IMR-90 (cell line): Measurements from ENCODE around the gene HDHD3. TPM values are rescaled to one million over a fixed set of nuclear protein-coding genes. Genes with fewer than 3 reads are reported as not detected.

ENCODE experiments used
- ATAC-seq: fragments of 200-7000 bp; cut with Tn5 transposase; 2 replicates; pipeline ENCODE4 v1.9.1; 2020; ENCODE audit warnings: low read depth, mild to moderate bottlenecking, moderate library complexity
- BruUV-seq: library from RNA; stranded (reverse); fragments of 400-500 nt; replicated peaks from 2 replicates; lab custom pipeline; 2021; lab: Mats Ljungman, UMichigan
- CTCF ChIA-PET: fragments of 300-600 bp; formaldehyde crosslinking; extraction: SDS; loops from one replicate; lab custom pipeline; 2021; ENCODE audit warnings: antibody characterized with exemption; lab: Yijun Ruan, JAX
- POLR2A ChIA-PET: fragments of 300-600 bp; sonication (Branson Sonifier 250); formaldehyde crosslinking; loops from one replicate; lab custom pipeline; 2022; ENCODE audit warnings: antibody characterized with exemption; ENCODE audit not compliant: unreplicated experiment; lab: Charles Lee
- DNase-seq: peaks from one replicate; pipeline ENCODE4 v3.0.0; 2013
- H2AFZ ChIP-seq: replicated peaks from 2 replicates; pipeline ENCODE3; 2013; ENCODE audit warnings: low read length, mild to moderate bottlenecking; ENCODE audit not compliant: poor library complexity
- H2AK5ac ChIP-seq: 2 replicates; pipeline ENCODE4 v1.6.1; 2013; ENCODE audit warnings: low read depth, low read length, inconsistent platforms
- H2AK9ac ChIP-seq: replicated peaks from 2 replicates; pipeline ENCODE3; 2013; ENCODE audit warnings: mild to moderate bottlenecking, low read depth, low read length, moderate library complexity; ENCODE audit not compliant: poor library complexity
- H2BK120ac ChIP-seq: 2 replicates; pipeline ENCODE4 v1.6.1; 2013; ENCODE audit warnings: low read depth, low read length, inconsistent platforms
- H2BK15ac ChIP-seq: 3 replicates; pipeline ENCODE4 v1.6.1; 2013; ENCODE audit warnings: low read depth, low read length, inconsistent platforms
- H2BK20ac ChIP-seq: 2 replicates; pipeline ENCODE4 v1.6.1; 2013; ENCODE audit warnings: low read depth, mild to moderate bottlenecking, inconsistent platforms, low read length, moderate library complexity
- H2BK5ac ChIP-seq: 2 replicates; pipeline ENCODE4 v1.6.1; 2013; ENCODE audit warnings: mild to moderate bottlenecking, low read depth, low read length, inconsistent platforms; ENCODE audit not compliant: poor library complexity, severe bottlenecking
- H3K14ac ChIP-seq: replicated peaks from 2 replicates; pipeline ENCODE4 v1.6.1; 2013; ENCODE audit warnings: low read depth, low read length, inconsistent platforms
- H3K18ac ChIP-seq: 2 replicates; pipeline ENCODE4 v1.6.1; 2013; ENCODE audit warnings: low read depth, low read length, control low read depth
- H3K23ac ChIP-seq: 2 replicates; pipeline ENCODE4 v1.6.1; 2013; ENCODE audit warnings: low read depth, low read length, inconsistent platforms
- H3K27ac ChIP-seq: 2 replicates; pipeline ENCODE4 v1.5.1; 2013; ENCODE audit warnings: mild to moderate bottlenecking, control low read depth, low read length; ENCODE audit not compliant: insufficient read depth
- H3K27me3 ChIP-seq: 2 replicates; pipeline ENCODE4 v1.6.1; 2013; ENCODE audit warnings: low read length; ENCODE audit not compliant: control insufficient read depth, insufficient read depth
- H3K36me3 ChIP-seq: 2 replicates; pipeline ENCODE4 v1.6.1; 2013; ENCODE audit warnings: low read length, mixed read lengths; ENCODE audit not compliant: control insufficient read depth, insufficient read depth
- H3K4ac ChIP-seq: 2 replicates; pipeline ENCODE4 v1.6.1; 2013; ENCODE audit warnings: low read depth, low read length, inconsistent platforms
- H3K4me1 ChIP-seq: 2 replicates; pipeline ENCODE4 v1.6.1; 2013; ENCODE audit warnings: low read length, mixed read lengths; ENCODE audit not compliant: control insufficient read depth, insufficient read depth
- H3K4me2 ChIP-seq: 2 replicates; pipeline ENCODE4 v1.6.1; 2013; ENCODE audit warnings: low read depth, mild to moderate bottlenecking, control low read depth, low read length, moderate library complexity
- H3K4me3 ChIP-seq: 2 replicates; pipeline ENCODE4 v1.5.1; 2013; ENCODE audit warnings: low read depth, mild to moderate bottlenecking, control low read depth, low read length, moderate library complexity; ENCODE audit not compliant: insufficient read depth
- H3K56ac ChIP-seq: 2 replicates; pipeline ENCODE4 v1.6.1; 2013; ENCODE audit warnings: low read length, inconsistent platforms; ENCODE audit not compliant: insufficient read depth; ENCODE audit errors: extremely low read depth
- H3K79me1 ChIP-seq, 2 experiments: 2 replicates each; pipeline ENCODE4 v1.6.1; 2013; ENCODE audit warnings: low read length in 2 of 2, inconsistent platforms in 1 of 2, low read depth in 1 of 2
- H3K9ac ChIP-seq: 2 replicates; pipeline ENCODE4 v1.6.1; 2013; ENCODE audit warnings: low read depth, low read length, control low read depth
- H3K9me1 ChIP-seq: 2 replicates; pipeline ENCODE4 v1.6.1; 2013; ENCODE audit warnings: low read length, inconsistent platforms; ENCODE audit not compliant: insufficient read depth
- H3K9me3 ChIP-seq: 2 replicates; pipeline ENCODE4 v1.6.1; 2013; ENCODE audit warnings: low read length; ENCODE audit not compliant: control insufficient read depth, insufficient read depth
- H4K20me1 ChIP-seq: 2 replicates; pipeline ENCODE4 v1.6.1; 2013; ENCODE audit warnings: low read length, inconsistent platforms; ENCODE audit not compliant: insufficient read depth
- H4K5ac ChIP-seq: 2 replicates; pipeline ENCODE4 v1.6.1; 2013; ENCODE audit warnings: mild to moderate bottlenecking, low read depth, low read length, control low read depth
- H4K8ac ChIP-seq, 2 experiments: 2 replicates each; pipeline ENCODE4 v1.6.1; 2013; ENCODE audit warnings: low read depth in 2 of 2, low read length in 2 of 2, control low read depth in 1 of 2, inconsistent platforms in 1 of 2
- H4K91ac ChIP-seq: 2 replicates; pipeline ENCODE4 v1.6.1; 2013; ENCODE audit warnings: low read depth, low read length, inconsistent platforms; ENCODE audit not compliant: insufficient read depth
- BHLHE40 ChIP-seq: fragments of 150-350 bp; IDR thresholded peaks from 2 replicates; pipeline ENCODE4 v1.6.1; 2016; ENCODE audit warnings: mild to moderate bottlenecking, low read depth, low read length
- CEBPB ChIP-seq: IDR thresholded peaks from 2 replicates; pipeline ENCODE4 v1.6.1; 2012; ENCODE audit warnings: low read depth, low read length, improper control_type of control experiment
- CHD1 ChIP-seq: IDR thresholded peaks from 2 replicates; pipeline ENCODE4 v1.6.1; 2012; ENCODE audit warnings: low read depth, low read length, improper control_type of control experiment
- FOS ChIP-seq: fragments of 150-350 bp; IDR thresholded peaks from 2 replicates; pipeline ENCODE4 v1.6.1; 2016; ENCODE audit warnings: low read depth, low read length
- MAFK ChIP-seq: IDR thresholded peaks from 2 replicates; pipeline ENCODE4 v1.6.1; 2012; ENCODE audit warnings: low read depth, low read length, improper control_type of control experiment
- MAZ ChIP-seq: IDR thresholded peaks from 2 replicates; pipeline ENCODE4 v1.6.1; 2012; ENCODE audit warnings: low read depth, mild to moderate bottlenecking, low read length, improper control_type of control experiment, moderate library complexity, borderline replicate concordance
- NFE2L2 ChIP-seq: fragments of 150-350 bp; IDR thresholded peaks from 2 replicates; pipeline ENCODE4 v1.6.1; 2016; ENCODE audit warnings: low read depth, mild to moderate bottlenecking, low read length
- POLR2A ChIP-seq: IDR thresholded peaks from 2 replicates; pipeline ENCODE4 v1.6.1; 2012; ENCODE audit warnings: mild to moderate bottlenecking, low read depth, low read length
- RAD21 ChIP-seq: IDR thresholded peaks from 2 replicates; pipeline ENCODE4 v1.6.1; 2012; ENCODE audit warnings: low read length, improper control_type of control experiment
- RCOR1 ChIP-seq: IDR thresholded peaks from 2 replicates; pipeline ENCODE4 v1.6.1; 2012; ENCODE audit warnings: mild to moderate bottlenecking, low read length, improper control_type of control experiment; ENCODE audit not compliant: insufficient replicate concordance
- RFX5 ChIP-seq: IDR thresholded peaks from 2 replicates; pipeline ENCODE4 v1.8.0; 2012; ENCODE audit warnings: low read depth, mild to moderate bottlenecking, low read length, moderate library complexity
- SMC3 ChIP-seq: fragments of 150-350 bp; IDR thresholded peaks from 2 replicates; pipeline ENCODE4 v1.6.1; 2016; ENCODE audit warnings: low read depth, mild to moderate bottlenecking, antibody characterized with exemption, low read length, moderate library complexity
- WGBS, 2 experiments: methylation state at CpG; one replicate each; pipeline versions ENCODE4 v1.1.5 to v1.1.7; 2013; ENCODE audit warnings: missing lambda C conversion rate in 2 of 2; ENCODE audit not compliant: insufficient read length in 1 of 2; ENCODE audit errors: extremely low coverage in 2 of 2; 5-methylcytosine and 5-hydroxymethylcytosine counted together
- dilution Hi-C: fragments of 300-500 bp; cut with HindIII; formaldehyde crosslinking; loops from one replicate; pipeline ENCODE4 v1.14.3; 2018; ENCODE audit warnings: low sequenced_read_pairs; ENCODE audit not compliant: unreplicated experiment
- in situ Hi-C: fragments of 300-500 bp; cut with MboI; formaldehyde crosslinking; loops from 3 replicates; pipeline ENCODE4 v1.14.3; 2019; ENCODE audit warnings: low sequenced_read_pairs, inconsistent platforms, mixed read lengths
- intact Hi-C: fragments of 100-400 bp; cut with micrococcal nuclease; formaldehyde crosslinking; loops from 2 replicates; pipeline ENCODE4 v1.10.0; 2022
- polyA plus RNA-seq, 3 experiments: library from polyadenylated mRNA; depleted of rRNA; stranded (reverse); fragments of >200 nt; gene quantifications; 2 replicates each; pipeline ENCODE4 v1.2.3, GENCODE V29; 2012; ENCODE audit warnings: low replicate concordance in 1 of 3
- total RNA-seq: library from RNA; depleted of rRNA; stranded (reverse); fragments of >200 nt; gene quantifications from 2 replicates; pipeline ENCODE4 v1.2.3, GENCODE V29; 2012
- TF ChIP-seq, protein P1 (sequence below): conservative IDR thresholded peaks from 2 replicates; pipeline ENCODE4 v1.5.1; 2012; ENCODE audit warnings: mild to moderate bottlenecking, low read depth, low read length, improper control_type of control experiment
- TF ChIP-seq, protein P2 (sequence below): fragments of 150-350 bp; IDR thresholded peaks from 2 replicates; pipeline ENCODE4 v1.6.1; 2016; ENCODE audit warnings: low read depth, mild to moderate bottlenecking, low read length, moderate library complexity, borderline replicate concordance
- TF ChIP-seq, protein P3 (sequence below): fragments of 150-350 bp; IDR thresholded peaks from 2 replicates; pipeline ENCODE4 v1.6.1; 2017; ENCODE audit warnings: mild to moderate bottlenecking, antibody characterized with exemption, low read length, low read depth

The HDHD3 gene
- total and polyA plus RNA-seq, 2 of the 4 experiments (the other 2 are of a cell fraction) = 7.0 to 8.6 TPM

DNA sequence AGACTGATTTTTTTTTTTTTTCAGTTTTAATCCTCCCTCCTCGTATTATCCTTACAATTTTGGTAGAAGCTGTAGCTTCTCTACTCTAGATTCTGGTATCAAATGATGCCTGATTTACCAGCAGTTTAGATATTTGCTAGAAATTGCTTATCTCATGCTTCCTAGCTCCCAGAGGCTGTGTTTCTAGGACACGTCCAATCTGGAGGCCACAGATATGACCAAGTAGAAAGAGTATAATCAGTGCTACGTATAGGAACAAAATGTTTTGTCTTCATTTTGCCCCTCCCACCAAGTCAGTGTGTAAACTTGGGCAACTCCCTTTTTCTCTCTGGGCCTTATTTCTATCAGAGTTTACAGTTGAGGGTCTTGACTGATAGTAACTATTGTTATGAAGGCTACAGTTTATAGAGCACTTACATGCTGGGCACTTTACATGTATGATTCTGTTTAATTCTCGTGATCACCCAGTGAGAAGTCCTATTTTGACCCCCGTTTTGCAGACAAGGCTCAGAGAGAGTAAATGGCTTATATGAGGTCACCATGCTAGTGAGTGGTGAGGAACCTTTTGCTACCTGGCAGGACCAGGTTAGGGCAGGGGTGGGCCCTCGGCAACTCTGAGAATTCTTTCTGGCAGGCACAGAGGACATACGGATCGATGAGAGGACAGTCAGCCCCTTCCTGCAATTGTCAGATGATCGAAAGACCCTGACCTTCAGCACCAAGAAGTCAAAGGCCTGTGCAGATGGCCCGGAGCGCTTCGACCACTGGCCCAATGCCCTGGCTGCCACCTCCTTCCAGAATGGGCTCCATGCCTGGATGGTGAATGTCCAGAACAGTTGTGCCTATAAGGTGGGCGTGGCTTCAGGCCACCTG, 7.6 kb downstream of the HDHD3 start:
- ChIA-PET CTCF (no interaction called here), POLR2A (no interaction called here)
- Histone ChIP-seq H3K56ac (no peak overlapping the region), H4K91ac (no peak overlapping the region), H2BK5ac (no peak overlapping the region), H4K5ac (no peak overlapping the region), H3K36me3 (peaks cover 9% of the 10 kb centered on the region; the same call in 1 of the 2 replicates), H2BK20ac (no peak overlapping the region), H3K9me3 (no peaks in the 10 kb centered on the region), H3K79me1 (no peaks in the 10 kb centered on the region), H3K27me3 (peaks cover 11% of the 10 kb centered on the region; the same call in 1 of the 2 replicates), H3K4me3 (no peak overlapping the region), H3K18ac (no peak overlapping the region), H2AFZ (no peak overlapping the region), H3K23ac (no peak overlapping the region), H3K14ac (no peak overlapping the region), H3K4me2 (no peak overlapping the region), H3K4ac (no peak overlapping the region), H4K8ac (no peak overlapping the region), H2BK120ac (no peak overlapping the region), H2AK9ac (no peak overlapping the region), H4K20me1 (no peaks in the 10 kb centered on the region), H3K9ac (no peak overlapping the region), H3K4me1 (no peaks in the 10 kb centered on the region), H3K27ac (no peak overlapping the region), H2BK15ac (no peak overlapping the region), H2AK5ac (no peak overlapping the region), H3K9me1 (no peaks in the 10 kb centered on the region)
- DNase-seq (no peak), ATAC-seq (no peak)
- in situ Hi-C loops = no loop called here
- intact Hi-C loops = no loop called here
- WGBS, 2 experiments = 97% methylated on average over 7 of the region's 13 CpGs; no CpG with 5 or more reads in 1 of the 2 experiments
- no TSS peak for BruUV-seq
- dilution Hi-C loops = no loop called here
- TF ChIP-seq, protein P1, sequence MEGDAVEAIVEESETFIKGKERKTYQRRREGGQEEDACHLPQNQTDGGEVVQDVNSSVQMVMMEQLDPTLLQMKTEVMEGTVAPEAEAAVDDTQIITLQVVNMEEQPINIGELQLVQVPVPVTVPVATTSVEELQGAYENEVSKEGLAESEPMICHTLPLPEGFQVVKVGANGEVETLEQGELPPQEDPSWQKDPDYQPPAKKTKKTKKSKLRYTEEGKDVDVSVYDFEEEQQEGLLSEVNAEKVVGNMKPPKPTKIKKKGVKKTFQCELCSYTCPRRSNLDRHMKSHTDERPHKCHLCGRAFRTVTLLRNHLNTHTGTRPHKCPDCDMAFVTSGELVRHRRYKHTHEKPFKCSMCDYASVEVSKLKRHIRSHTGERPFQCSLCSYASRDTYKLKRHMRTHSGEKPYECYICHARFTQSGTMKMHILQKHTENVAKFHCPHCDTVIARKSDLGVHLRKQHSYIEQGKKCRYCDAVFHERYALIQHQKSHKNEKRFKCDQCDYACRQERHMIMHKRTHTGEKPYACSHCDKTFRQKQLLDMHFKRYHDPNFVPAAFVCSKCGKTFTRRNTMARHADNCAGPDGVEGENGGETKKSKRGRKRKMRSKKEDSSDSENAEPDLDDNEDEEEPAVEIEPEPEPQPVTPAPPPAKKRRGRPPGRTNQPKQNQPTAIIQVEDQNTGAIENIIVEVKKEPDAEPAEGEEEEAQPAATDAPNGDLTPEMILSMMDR = no peak
- TF ChIP-seq POLR2A (no peak), SMC3 (no peak), RAD21 (no peak), NFE2L2 (no peak), CHD1 (no peak), RFX5 (no peak), FOS (no peak), MAZ (no peak), MAFK (no peak), RCOR1 (no peak), CEBPB (no peak), BHLHE40 (no peak)
- TF ChIP-seq, protein P2, sequence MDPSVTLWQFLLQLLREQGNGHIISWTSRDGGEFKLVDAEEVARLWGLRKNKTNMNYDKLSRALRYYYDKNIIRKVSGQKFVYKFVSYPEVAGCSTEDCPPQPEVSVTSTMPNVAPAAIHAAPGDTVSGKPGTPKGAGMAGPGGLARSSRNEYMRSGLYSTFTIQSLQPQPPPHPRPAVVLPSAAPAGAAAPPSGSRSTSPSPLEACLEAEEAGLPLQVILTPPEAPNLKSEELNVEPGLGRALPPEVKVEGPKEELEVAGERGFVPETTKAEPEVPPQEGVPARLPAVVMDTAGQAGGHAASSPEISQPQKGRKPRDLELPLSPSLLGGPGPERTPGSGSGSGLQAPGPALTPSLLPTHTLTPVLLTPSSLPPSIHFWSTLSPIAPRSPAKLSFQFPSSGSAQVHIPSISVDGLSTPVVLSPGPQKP = no peak
- TF ChIP-seq, protein P3, sequence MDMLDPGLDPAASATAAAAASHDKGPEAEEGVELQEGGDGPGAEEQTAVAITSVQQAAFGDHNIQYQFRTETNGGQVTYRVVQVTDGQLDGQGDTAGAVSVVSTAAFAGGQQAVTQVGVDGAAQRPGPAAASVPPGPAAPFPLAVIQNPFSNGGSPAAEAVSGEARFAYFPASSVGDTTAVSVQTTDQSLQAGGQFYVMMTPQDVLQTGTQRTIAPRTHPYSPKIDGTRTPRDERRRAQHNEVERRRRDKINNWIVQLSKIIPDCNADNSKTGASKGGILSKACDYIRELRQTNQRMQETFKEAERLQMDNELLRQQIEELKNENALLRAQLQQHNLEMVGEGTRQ = no peak
